Endodermal cell (in vitro differentiated cells): ENCODE data around the gene WDFY1. TPM values are rescaled to one million over a fixed set of nuclear protein-coding genes. Genes with fewer than 3 reads are reported as not detected.
A peak's percentile ranks its signal among the peaks of the same experiment; 100 is the strongest.

Experiments used
- DNase-seq: peaks from one replicate; pipeline ENCODE4 v3.0.0-alpha.2; 2017
- H3K27ac ChIP-seq: 2 replicates; pipeline ENCODE4 v1.5.1; 2013; ENCODE audit warnings: mild to moderate bottlenecking, low read depth, low read length, moderate library complexity
- H3K27me3 ChIP-seq: 2 replicates; pipeline ENCODE4 v1.6.1; 2013; ENCODE audit warnings: mild to moderate bottlenecking, low read length, moderate library complexity; ENCODE audit not compliant: insufficient read depth, control insufficient read depth, poor library complexity, severe bottlenecking
- H3K36me3 ChIP-seq: 2 replicates; pipeline ENCODE4 v1.7.0; 2013; ENCODE audit warnings: mild to moderate bottlenecking, low read length, moderate library complexity; ENCODE audit not compliant: control insufficient read depth, insufficient read depth
- H3K4me1 ChIP-seq: one replicate; pipeline ENCODE4 v1.7.0; 2013; ENCODE audit warnings: low read length; ENCODE audit not compliant: control insufficient read depth, insufficient read depth
- H3K4me3 ChIP-seq: 2 replicates; pipeline ENCODE4 v1.5.1; 2013; ENCODE audit warnings: mild to moderate bottlenecking, low read length, moderate library complexity
- H3K9ac ChIP-seq: 2 replicates; pipeline ENCODE4 v1.6.1; 2013; ENCODE audit warnings: mild to moderate bottlenecking, low read length, moderate library complexity; ENCODE audit not compliant: poor library complexity, severe bottlenecking; ENCODE audit errors: extremely low read depth
- H3K9me3 ChIP-seq: 2 replicates; pipeline ENCODE4 v1.6.1; 2013; ENCODE audit warnings: mild to moderate bottlenecking, low read length, moderate library complexity; ENCODE audit not compliant: control insufficient read depth
- H3K27ac Mint-ChIP-seq: 2 replicates; pipeline ENCODE4 v1.8.0; 2020; ENCODE audit warnings: mixed read lengths
- H3K27me3 Mint-ChIP-seq: 2 replicates; pipeline ENCODE4 v1.8.0; 2021; ENCODE audit warnings: mild to moderate bottlenecking, mixed read lengths; ENCODE audit not compliant: insufficient read depth
- H3K36me3 Mint-ChIP-seq: 2 replicates; pipeline ENCODE4 v1.8.0; 2020; ENCODE audit warnings: low read depth, mixed read lengths
- H3K4me1 Mint-ChIP-seq: 2 replicates; pipeline ENCODE4 v1.8.0; 2020; ENCODE audit warnings: mixed read lengths
- H3K4me3 Mint-ChIP-seq: 2 replicates; pipeline ENCODE4 v1.8.0; 2020; ENCODE audit warnings: mild to moderate bottlenecking, moderate library complexity, mixed read lengths
- H3K9me3 Mint-ChIP-seq: 2 replicates; pipeline ENCODE4 v1.8.0; 2020; ENCODE audit warnings: mild to moderate bottlenecking, mixed read lengths
- CTCF ChIP-seq: fragments of 200-600 bp; sonication (generic); conservative IDR thresholded peaks from 2 replicates; pipeline ENCODE4 v1.5.0; 2021; ENCODE audit warnings: antibody characterized with exemption, mild to moderate bottlenecking
- WGBS, 2 experiments: methylation state at CpG; one replicate each; pipeline versions ENCODE4 v1.1.5 to v1.1.7; 2013; ENCODE audit warnings: missing lambda C conversion rate in 2 of 2, mixed read lengths in 1 of 2; ENCODE audit not compliant: insufficient coverage in 1 of 2, insufficient read length in 1 of 2; 5-methylcytosine and 5-hydroxymethylcytosine counted together
- total RNA-seq, 2 donors: library from RNA; stranded (reverse); fragmentation: NEBNext Ultra II Directional in 1 of 2; extraction: Animal tissue kit (Norgen Biotek cat#: 25700) in 1 of 2; gene quantifications; 2 replicates in 1 of 2; 3 replicates in 1 of 2; pipeline ENCODE4 v1.2.1, GENCODE V29; 2021

WDFY1 gene
- total RNA-seq, 2 donors from 2014 or later: 61.9 to 69.7 TPM

- TF ChIP-seq CTCF: no peak
- H3K27ac ChIP-seq: no peak overlapping the region
- H3K27me3 ChIP-seq: no peaks in the 10 kb centered on the region
- H3K36me3 ChIP-seq: peaks cover 14% of the 10 kb centered on the region
- H3K4me1 ChIP-seq: peaks cover 16% of the 10 kb centered on the region
- 78 to 79% methylated on average over 4 of the region's 4 CpGs for WGBS, 2 experiments
- no peaks in the 10 kb centered on the region for H3K9me3 Mint-ChIP-seq
- peak; percentile 42 for DNase-seq
- H3K4me1 Mint-ChIP-seq: peaks cover 45% of the 10 kb centered on the region
- H3K27ac Mint-ChIP-seq: no peak overlapping the region
- H3K27me3 Mint-ChIP-seq: no peaks in the 10 kb centered on the region
- H3K4me3 ChIP-seq: no peak overlapping the region
- H3K4me3 Mint-ChIP-seq: no peak overlapping the region
- H3K9me3 ChIP-seq: no peaks in the 10 kb centered on the region
- no peak overlapping the region for H3K9ac ChIP-seq
- H3K36me3 Mint-ChIP-seq: peaks cover 18% of the 10 kb centered on the region
These were observed 11.2 kb upstream of the WDFY1 start for GRCh38 chr2:223956300-223956699.

GRCh38 chr2:223954401-223954800, 9.3 kb upstream of the WDFY1 start:
- no peaks in the 10 kb centered on the region for H3K9me3 Mint-ChIP-seq
- no peak overlapping the region for H3K4me3 Mint-ChIP-seq
- no peaks in the 10 kb centered on the region for H3K9me3 ChIP-seq
- H3K36me3 ChIP-seq: no peaks in the 10 kb centered on the region
- peaks cover under 1% of the 10 kb centered on the region for H3K36me3 Mint-ChIP-seq
- no peak overlapping the region for H3K9ac ChIP-seq
- H3K27ac ChIP-seq: no peak overlapping the region
- H3K4me1 ChIP-seq: peaks cover 16% of the 10 kb centered on the region
- 86 to 87% methylated on average over 2 to 3 of the region's 3 CpGs for WGBS, 2 experiments
- TF ChIP-seq CTCF: no peak
- H3K4me3 ChIP-seq: no peak overlapping the region
- H3K27me3 Mint-ChIP-seq: no peaks in the 10 kb centered on the region
- no peaks in the 10 kb centered on the region for H3K27me3 ChIP-seq
- DNase-seq: peak; percentile 35
- no peak overlapping the region for H3K27ac Mint-ChIP-seq
- peaks cover 34% of the 10 kb centered on the region for H3K4me1 Mint-ChIP-seq

GRCh38 chr2:223952280-223952968, 7.3 kb upstream of the WDFY1 start:
- Histone ChIP-seq H3K36me3 (no peaks in the 10 kb centered on the region), H3K27me3 (no peaks in the 10 kb centered on the region), H3K4me3 (peak overlapping the region; percentile 32), H3K27ac (peak overlapping the region; percentile 79), H3K9ac (peak overlapping the region; percentile 12), H3K4me1 (peaks cover 14% of the 10 kb centered on the region), H3K9me3 (no peaks in the 10 kb centered on the region)
- Mint-ChIP-seq H3K27me3 (no peaks in the 10 kb centered on the region), H3K4me3 (no peak overlapping the region), H3K27ac (peak overlapping the region; percentile 81), H3K9me3 (no peaks in the 10 kb centered on the region), H3K36me3 (no peaks in the 10 kb centered on the region), H3K4me1 (peaks cover 36% of the 10 kb centered on the region)
- DNase-seq: no peak
- WGBS, 2 experiments: 80 to 82% methylated on average over 4 to 6 of the region's 6 CpGs
- TF ChIP-seq CTCF: no peak
